Suprapubic skin (tissue), 3 donors: ENCODE data around the gene FOXO6.

Source experiments
- CTCF ChIP-seq, 2 donors: fragments of 200-600 bp in 1 of 2; fragments of 450-650 bp in 1 of 2; sonication (generic) in 1 of 2; IDR thresholded peaks; one replicate each; pipeline ENCODE4 v1.5.1; 2016 to 2019; ENCODE audit warnings: antibody characterized with exemption in 2 of 2, mild to moderate bottlenecking in 1 of 2, moderate library complexity in 1 of 2
- EP300 ChIP-seq: sonication (generic); formaldehyde crosslinking; IDR thresholded peaks from one replicate; pipeline ENCODE4 v1.6.1; 2017; ENCODE audit warnings: antibody characterized with exemption

GRCh38 chr1:41312991-41313645 lies 48.1 kb upstream of the FOXO6 start:
- TF ChIP-seq CTCF (IDR thresholded peaks at IDR 0.05): no peak
- no peak for TF ChIP-seq EP300
